ENCODE measurements around the gene VPS13A. TPM values are rescaled to one million over a fixed set of nuclear protein-coding genes. Genes with fewer than 3 reads are reported as not detected.

VPS13A gene
- total and polyA plus RNA-seq, 2 of the 13 experiments (the other 11 are each of a cell fraction or from before 2014, with no cell fraction given), result 20.4 to 20.7 TPM

DNA sequence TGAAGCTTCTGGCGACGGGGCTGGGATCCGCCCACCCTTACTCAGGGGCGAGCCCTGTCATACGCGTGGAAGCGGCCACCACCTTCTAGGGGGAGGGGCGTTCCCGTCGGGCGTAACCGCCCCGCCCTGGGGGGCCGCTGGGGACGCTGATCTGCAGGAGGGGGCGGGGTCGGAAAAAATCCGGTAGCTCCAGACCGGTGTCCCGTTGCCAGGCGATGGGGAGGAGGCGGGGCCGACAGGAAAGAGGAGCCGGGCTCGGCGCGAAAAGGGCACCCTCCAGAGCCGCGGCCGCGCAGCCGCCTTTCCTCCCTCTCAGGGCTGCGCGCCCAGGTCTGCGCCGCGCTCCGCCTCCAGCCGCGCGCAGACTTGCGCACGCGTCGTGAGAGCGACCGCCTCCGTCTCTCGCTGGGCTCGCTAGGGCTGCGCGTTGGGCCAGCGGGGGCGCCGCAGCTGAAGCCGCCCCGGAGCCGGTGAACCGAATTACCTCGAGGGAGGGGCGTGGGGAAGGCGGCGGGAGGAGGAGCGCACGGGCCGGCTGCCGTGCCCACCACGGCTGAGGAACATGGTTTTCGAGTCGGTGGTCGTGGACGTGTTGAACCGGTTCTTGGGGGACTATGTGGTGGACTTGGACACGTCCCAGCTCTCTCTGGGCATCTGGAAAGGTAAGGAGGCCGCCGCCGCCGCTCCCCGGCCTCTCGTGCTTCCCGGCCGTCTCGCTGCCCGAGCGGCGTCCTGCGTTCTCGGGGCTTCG is at the start of gene VPS13A (continued):
- TF ChIP-seq NFE2L1 (CRISPR knock-in tag; IDR thresholded peaks at IDR 0.05; ENCODE audit: borderline replicate concordance) (no peak), NR1H2 (CRISPR knock-in tag; IDR thresholded peaks at IDR 0.05; ENCODE audit: borderline replicate concordance, low read depth) (no peak; the same call in 1 of the 2 replicates), HNRNPLL (IDR thresholded peaks at IDR 0.05; ENCODE audit: low read depth, low read length, poor library complexity, severe bottlenecking) (peak; percentile 89), ZNF224 (CRISPR knock-in tag; IDR thresholded peaks at IDR 0.05) (0 out of 2 replicates have a peak, but pooled peaks have one; percentile 12), ZNF883 (CRISPR knock-in tag; IDR thresholded peaks at IDR 0.05; ENCODE audit: not compliant biosample characterization) (peak; percentile 45), MAF1 (CRISPR knock-in tag; IDR thresholded peaks at IDR 0.05; ENCODE audit: borderline replicate concordance) (peak; percentile 11; the same call in 1 of the 2 replicates), IKZF4 (CRISPR knock-in tag; IDR thresholded peaks at IDR 0.05; ENCODE audit: borderline replicate concordance, low read depth, not compliant biosample characterization) (peak; percentile 30), ZNF678 (CRISPR knock-in tag; IDR thresholded peaks at IDR 0.05) (no peak), RFX3 (CRISPR knock-in tag; IDR thresholded peaks at IDR 0.05) (peak; percentile 63), ZNF713 (CRISPR knock-in tag; IDR thresholded peaks at IDR 0.05) (no peak), EED (CRISPR knock-in tag; IDR thresholded peaks at IDR 0.05) (no peak), HOXA5 (CRISPR knock-in tag; IDR thresholded peaks at IDR 0.05) (no peak), EEA1 (CRISPR knock-in tag; IDR thresholded peaks at IDR 0.05; ENCODE audit: borderline replicate concordance) (no peak)
- TF ChIP-seq, protein P1, sequence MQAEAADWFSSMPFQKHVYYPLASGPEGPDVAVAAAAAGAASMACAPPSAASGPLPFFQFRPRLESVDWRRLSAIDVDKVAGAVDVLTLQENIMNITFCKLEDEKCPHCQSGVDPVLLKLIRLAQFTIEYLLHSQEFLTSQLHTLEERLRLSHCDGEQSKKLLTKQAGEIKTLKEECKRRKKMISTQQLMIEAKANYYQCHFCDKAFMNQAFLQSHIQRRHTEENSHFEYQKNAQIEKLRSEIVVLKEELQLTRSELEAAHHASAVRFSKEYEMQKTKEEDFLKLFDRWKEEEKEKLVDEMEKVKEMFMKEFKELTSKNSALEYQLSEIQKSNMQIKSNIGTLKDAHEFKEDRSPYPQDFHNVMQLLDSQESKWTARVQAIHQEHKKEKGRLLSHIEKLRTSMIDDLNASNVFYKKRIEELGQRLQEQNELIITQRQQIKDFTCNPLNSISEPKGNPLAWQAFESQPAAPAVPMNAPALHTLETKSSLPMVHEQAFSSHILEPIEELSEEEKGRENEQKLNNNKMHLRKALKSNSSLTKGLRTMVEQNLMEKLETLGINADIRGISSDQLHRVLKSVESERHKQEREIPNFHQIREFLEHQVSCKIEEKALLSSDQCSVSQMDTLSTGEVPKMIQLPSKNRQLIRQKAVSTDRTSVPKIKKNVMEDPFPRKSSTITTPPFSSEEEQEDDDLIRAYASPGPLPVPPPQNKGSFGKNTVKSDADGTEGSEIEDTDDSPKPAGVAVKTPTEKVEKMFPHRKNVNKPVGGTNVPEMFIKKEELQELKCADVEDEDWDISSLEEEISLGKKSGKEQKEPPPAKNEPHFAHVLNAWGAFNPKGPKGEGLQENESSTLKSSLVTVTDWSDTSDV (CRISPR knock-in tag; IDR thresholded peaks at IDR 0.05), result no peak
- TF ChIP-seq, protein P2, sequence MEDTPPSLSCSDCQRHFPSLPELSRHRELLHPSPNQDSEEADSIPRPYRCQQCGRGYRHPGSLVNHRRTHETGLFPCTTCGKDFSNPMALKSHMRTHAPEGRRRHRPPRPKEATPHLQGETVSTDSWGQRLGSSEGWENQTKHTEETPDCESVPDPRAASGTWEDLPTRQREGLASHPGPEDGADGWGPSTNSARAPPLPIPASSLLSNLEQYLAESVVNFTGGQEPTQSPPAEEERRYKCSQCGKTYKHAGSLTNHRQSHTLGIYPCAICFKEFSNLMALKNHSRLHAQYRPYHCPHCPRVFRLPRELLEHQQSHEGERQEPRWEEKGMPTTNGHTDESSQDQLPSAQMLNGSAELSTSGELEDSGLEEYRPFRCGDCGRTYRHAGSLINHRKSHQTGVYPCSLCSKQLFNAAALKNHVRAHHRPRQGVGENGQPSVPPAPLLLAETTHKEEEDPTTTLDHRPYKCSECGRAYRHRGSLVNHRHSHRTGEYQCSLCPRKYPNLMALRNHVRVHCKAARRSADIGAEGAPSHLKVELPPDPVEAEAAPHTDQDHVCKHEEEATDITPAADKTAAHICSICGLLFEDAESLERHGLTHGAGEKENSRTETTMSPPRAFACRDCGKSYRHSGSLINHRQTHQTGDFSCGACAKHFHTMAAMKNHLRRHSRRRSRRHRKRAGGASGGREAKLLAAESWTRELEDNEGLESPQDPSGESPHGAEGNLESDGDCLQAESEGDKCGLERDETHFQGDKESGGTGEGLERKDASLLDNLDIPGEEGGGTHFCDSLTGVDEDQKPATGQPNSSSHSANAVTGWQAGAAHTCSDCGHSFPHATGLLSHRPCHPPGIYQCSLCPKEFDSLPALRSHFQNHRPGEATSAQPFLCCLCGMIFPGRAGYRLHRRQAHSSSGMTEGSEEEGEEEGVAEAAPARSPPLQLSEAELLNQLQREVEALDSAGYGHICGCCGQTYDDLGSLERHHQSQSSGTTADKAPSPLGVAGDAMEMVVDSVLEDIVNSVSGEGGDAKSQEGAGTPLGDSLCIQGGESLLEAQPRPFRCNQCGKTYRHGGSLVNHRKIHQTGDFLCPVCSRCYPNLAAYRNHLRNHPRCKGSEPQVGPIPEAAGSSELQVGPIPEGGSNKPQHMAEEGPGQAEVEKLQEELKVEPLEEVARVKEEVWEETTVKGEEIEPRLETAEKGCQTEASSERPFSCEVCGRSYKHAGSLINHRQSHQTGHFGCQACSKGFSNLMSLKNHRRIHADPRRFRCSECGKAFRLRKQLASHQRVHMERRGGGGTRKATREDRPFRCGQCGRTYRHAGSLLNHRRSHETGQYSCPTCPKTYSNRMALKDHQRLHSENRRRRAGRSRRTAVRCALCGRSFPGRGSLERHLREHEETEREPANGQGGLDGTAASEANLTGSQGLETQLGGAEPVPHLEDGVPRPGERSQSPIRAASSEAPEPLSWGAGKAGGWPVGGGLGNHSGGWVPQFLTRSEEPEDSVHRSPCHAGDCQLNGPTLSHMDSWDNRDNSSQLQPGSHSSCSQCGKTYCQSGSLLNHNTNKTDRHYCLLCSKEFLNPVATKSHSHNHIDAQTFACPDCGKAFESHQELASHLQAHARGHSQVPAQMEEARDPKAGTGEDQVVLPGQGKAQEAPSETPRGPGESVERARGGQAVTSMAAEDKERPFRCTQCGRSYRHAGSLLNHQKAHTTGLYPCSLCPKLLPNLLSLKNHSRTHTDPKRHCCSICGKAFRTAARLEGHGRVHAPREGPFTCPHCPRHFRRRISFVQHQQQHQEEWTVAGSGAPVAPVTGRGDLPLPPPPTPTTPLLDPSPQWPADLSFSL (CRISPR knock-in tag; IDR thresholded peaks at IDR 0.05), result no peak
- TF ChIP-seq, protein P3, sequence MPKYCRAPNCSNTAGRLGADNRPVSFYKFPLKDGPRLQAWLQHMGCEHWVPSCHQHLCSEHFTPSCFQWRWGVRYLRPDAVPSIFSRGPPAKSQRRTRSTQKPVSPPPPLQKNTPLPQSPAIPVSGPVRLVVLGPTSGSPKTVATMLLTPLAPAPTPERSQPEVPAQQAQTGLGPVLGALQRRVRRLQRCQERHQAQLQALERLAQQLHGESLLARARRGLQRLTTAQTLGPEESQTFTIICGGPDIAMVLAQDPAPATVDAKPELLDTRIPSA (CRISPR knock-in tag; IDR thresholded peaks at IDR 0.05; ENCODE audit: borderline replicate concordance), result 0 out of 2 replicates have a peak, but pooled peaks have one; percentile 36
- TF ChIP-seq, protein P4, sequence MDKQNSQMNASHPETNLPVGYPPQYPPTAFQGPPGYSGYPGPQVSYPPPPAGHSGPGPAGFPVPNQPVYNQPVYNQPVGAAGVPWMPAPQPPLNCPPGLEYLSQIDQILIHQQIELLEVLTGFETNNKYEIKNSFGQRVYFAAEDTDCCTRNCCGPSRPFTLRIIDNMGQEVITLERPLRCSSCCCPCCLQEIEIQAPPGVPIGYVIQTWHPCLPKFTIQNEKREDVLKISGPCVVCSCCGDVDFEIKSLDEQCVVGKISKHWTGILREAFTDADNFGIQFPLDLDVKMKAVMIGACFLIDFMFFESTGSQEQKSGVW (CRISPR knock-in tag; IDR thresholded peaks at IDR 0.05; ENCODE audit: borderline replicate concordance), result no peak

Data from HepG2 (cell line).